Panc1 (cell line): ENCODE results near the gene PPDPF. TPM values are rescaled to one million over a fixed set of nuclear protein-coding genes. Genes with fewer than 3 reads are reported as not detected.

ENCODE experiments used
- ATAC-seq: fragments of 200-7000 bp; cut with Tn5 transposase; 2 replicates; pipeline ENCODE4 v1.9.1; 2020; ENCODE audit warnings: mild to moderate bottlenecking, moderate library complexity
- BruUV-seq: library from RNA; stranded (reverse); fragments of 400-500 nt; replicated peaks from 2 replicates; lab custom pipeline; 2021; lab: Mats Ljungman, UMichigan
- CTCF ChIA-PET: fragments of 300-600 bp; sonication (Branson Sonifier 250); formaldehyde crosslinking; loops from one replicate; lab custom pipeline; 2022; ENCODE audit warnings: antibody characterized with exemption; lab: Charles Lee
- POLR2A ChIA-PET: fragments of 300-600 bp; sonication (Branson Sonifier 250); formaldehyde crosslinking; loops from one replicate; lab custom pipeline; 2022; ENCODE audit warnings: antibody characterized with exemption; lab: Charles Lee
- DNase-seq: peaks from one replicate; pipeline ENCODE4 v3.0.0-alpha.2; 2010; ENCODE audit warnings: low read depth, low spot score
- H3K27ac ChIP-seq: 2 replicates; pipeline ENCODE4 v1.5.1; 2011; ENCODE audit warnings: mild to moderate bottlenecking, low read length, inconsistent platforms
- H3K27me3 ChIP-seq: fragments of 200-500 bp; sonication (Bioruptor generic); 2 replicates; pipeline ENCODE4 v1.6.0; 2014; ENCODE audit warnings: low read length, inconsistent platforms; ENCODE audit not compliant: control insufficient read depth, insufficient read depth
- H3K36me3 ChIP-seq: fragments of 200-500 bp; sonication (Bioruptor generic); 2 replicates; pipeline ENCODE4 v1.5.1; 2014; ENCODE audit warnings: inconsistent platforms, mild to moderate bottlenecking, low read length, moderate library complexity; ENCODE audit not compliant: control insufficient read depth, insufficient read depth
- H3K4me1 ChIP-seq: 2 replicates; pipeline ENCODE4 v1.5.1; 2011; ENCODE audit warnings: inconsistent platforms, mild to moderate bottlenecking, low read length, moderate library complexity; ENCODE audit not compliant: control insufficient read depth, insufficient read depth
- H3K4me3 ChIP-seq, 2 experiments: 2 replicates each; pipeline ENCODE4 v1.5.1; 2011 to 2012; ENCODE audit warnings: low read depth in 2 of 2, low read length in 2 of 2, mild to moderate bottlenecking in 2 of 2, inconsistent platforms in 1 of 2, moderate library complexity in 1 of 2
- H3K9me3 ChIP-seq: fragments of 200-500 bp; sonication (Bioruptor generic); 2 replicates; pipeline ENCODE4 v1.5.1; 2014; ENCODE audit warnings: low read depth, mild to moderate bottlenecking, inconsistent platforms, low read length, moderate library complexity; ENCODE audit not compliant: control insufficient read depth, insufficient read depth
- POLR2AphosphoS5 ChIP-seq: IDR thresholded peaks from 2 replicates; pipeline ENCODE4 v1.6.1; 2012; ENCODE audit warnings: mild to moderate bottlenecking, low read depth, low read length, moderate library complexity
- REST ChIP-seq, 2 experiments: IDR thresholded peaks; 2 replicates each; pipeline ENCODE4 v1.6.1; 2011 to 2012; ENCODE audit warnings: low read depth in 2 of 2, control low read depth in 1 of 2, low read length in 1 of 2, mild to moderate bottlenecking in 1 of 2, moderate library complexity in 1 of 2; ENCODE audit not compliant: insufficient read depth in 1 of 2
- SIN3A ChIP-seq: IDR thresholded peaks from 2 replicates; pipeline ENCODE4 v1.6.1; 2012; ENCODE audit warnings: low read depth, mild to moderate bottlenecking, low read length, moderate library complexity, borderline replicate concordance; ENCODE audit not compliant: insufficient read depth
- TCF7L2 ChIP-seq: IDR thresholded peaks from 2 replicates; pipeline ENCODE4 v1.6.1; 2011; ENCODE audit warnings: mild to moderate bottlenecking, low read depth, low read length, inconsistent platforms
- in situ Hi-C: cut with HindIII; loops from 2 replicates; pipeline ENCODE4 v1.10.0; 2016; ENCODE audit warnings: low sequenced_read_pairs, low pct_unique_long_range_greater_than_20kb
- intact Hi-C: fragments of 100-400 bp; cut with micrococcal nuclease; formaldehyde crosslinking; loops from one replicate; pipeline ENCODE4 v1.10.0; 2022; ENCODE audit not compliant: unreplicated experiment
- total RNA-seq: library from RNA; stranded (reverse); gene quantifications from one replicate; pipeline ENCODE4 v1.2.1, GENCODE V29; 2021; ENCODE audit not compliant: unreplicated experiment
- TF ChIP-seq, protein P1 (sequence below): fragments of 450-650 bp; IDR thresholded peaks from 2 replicates; pipeline ENCODE4 v1.5.1; 2017; ENCODE audit warnings: mild to moderate bottlenecking

PPDPF gene
- total RNA-seq, 1 experiment from 2014 or later: 241 TPM

GRCh38 chr20:63501818-63502670 lies 18.5 kb upstream of the PPDPF start:
- intact Hi-C loops: no loop called here
- CTCF ChIA-PET: interaction anchor here (0.6 kb wide), 1 partner anchor 130 kb away, joined by 8 read pairs; no protein-coding TSS in a partner anchor
- H3K27me3 ChIP-seq: no peaks in the 10 kb centered on the region

GRCh38 chr20:63502671-63503172 lies 17.8 kb upstream of the PPDPF start:
- Histone ChIP-seq H3K27ac (no peak overlapping the region), H3K4me3 (no peak overlapping the region), H3K27me3 (no peaks in the 10 kb centered on the region), H3K36me3 (no peaks in the 10 kb centered on the region; the same call in 1 of the 2 replicates), H3K4me1 (peaks cover 4% of the 10 kb centered on the region), H3K9me3 (no peaks in the 10 kb centered on the region)
- DNase-seq (no peak), ATAC-seq (no peak)
- TF ChIP-seq TCF7L2 (no peak), REST (IDR thresholded peaks at IDR 0.05; ENCODE audit: insufficient read depth in 1 of 2, low read depth in 2 of 2, low read length in 1 of 2) (no peak), SIN3A (no peak), POLR2AphosphoS5 (no peak)
- TF ChIP-seq, protein P1, sequence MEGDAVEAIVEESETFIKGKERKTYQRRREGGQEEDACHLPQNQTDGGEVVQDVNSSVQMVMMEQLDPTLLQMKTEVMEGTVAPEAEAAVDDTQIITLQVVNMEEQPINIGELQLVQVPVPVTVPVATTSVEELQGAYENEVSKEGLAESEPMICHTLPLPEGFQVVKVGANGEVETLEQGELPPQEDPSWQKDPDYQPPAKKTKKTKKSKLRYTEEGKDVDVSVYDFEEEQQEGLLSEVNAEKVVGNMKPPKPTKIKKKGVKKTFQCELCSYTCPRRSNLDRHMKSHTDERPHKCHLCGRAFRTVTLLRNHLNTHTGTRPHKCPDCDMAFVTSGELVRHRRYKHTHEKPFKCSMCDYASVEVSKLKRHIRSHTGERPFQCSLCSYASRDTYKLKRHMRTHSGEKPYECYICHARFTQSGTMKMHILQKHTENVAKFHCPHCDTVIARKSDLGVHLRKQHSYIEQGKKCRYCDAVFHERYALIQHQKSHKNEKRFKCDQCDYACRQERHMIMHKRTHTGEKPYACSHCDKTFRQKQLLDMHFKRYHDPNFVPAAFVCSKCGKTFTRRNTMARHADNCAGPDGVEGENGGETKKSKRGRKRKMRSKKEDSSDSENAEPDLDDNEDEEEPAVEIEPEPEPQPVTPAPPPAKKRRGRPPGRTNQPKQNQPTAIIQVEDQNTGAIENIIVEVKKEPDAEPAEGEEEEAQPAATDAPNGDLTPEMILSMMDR: no peak
- in situ Hi-C loops: no loop called here
- ChIA-PET CTCF (no interaction called here), POLR2A (no interaction called here)
- BruUV-seq: no TSS peak
- intact Hi-C loops: no loop called here

More at GRCh38 chr20:63501818-63502670, 18.5 kb upstream of the PPDPF start:
- Histone ChIP-seq H3K27ac (no peak overlapping the region), H3K4me3 (no peak overlapping the region), H3K9me3 (no peaks in the 10 kb centered on the region), H3K36me3 (no peaks in the 10 kb centered on the region; the same call in 1 of the 2 replicates), H3K4me1 (peaks cover 11% of the 10 kb centered on the region)
- in situ Hi-C loops: no loop called here
- no TSS peak for BruUV-seq
- POLR2A ChIA-PET: no interaction called here
- DNase-seq (no peak), ATAC-seq (no peak)
- TF ChIP-seq, protein P1: no peak
- TF ChIP-seq REST (IDR thresholded peaks at IDR 0.05; ENCODE audit: insufficient read depth in 1 of 2, low read depth in 2 of 2, low read length in 1 of 2) (no peak), SIN3A (no peak), TCF7L2 (no peak), POLR2AphosphoS5 (no peak)
